BJ (cell line): ENCODE measurements around the gene LANCL3. TPM values are rescaled to one million over a fixed set of nuclear protein-coding genes. Genes with fewer than 3 reads are reported as not detected.

Experiments used
- CTCF ChIA-PET: fragments of 350-600 bp; formaldehyde crosslinking; extraction: SDS; loops from one replicate; lab custom pipeline; 2021; ENCODE audit warnings: antibody characterized with exemption, inconsistent platforms; lab: Yijun Ruan, JAX
- POLR2A ChIA-PET: fragments of 300-600 bp; sonication (Branson Sonifier 250); formaldehyde crosslinking; extraction: SDS; loops from one replicate; lab custom pipeline; 2021; ENCODE audit warnings: antibody characterized with exemption; lab: Charles Lee
- DNase-seq: peaks from one replicate; pipeline ENCODE4 v3.0.0-alpha.2; 2011; ENCODE audit warnings: low read depth
- H3K27me3 ChIP-seq: 2 replicates; pipeline ENCODE4 v1.6.0; 2011; ENCODE audit warnings: low read length; ENCODE audit not compliant: control insufficient read depth, insufficient read depth
- H3K36me3 ChIP-seq: 2 replicates; pipeline ENCODE4 v1.5.1; 2011; ENCODE audit warnings: low read length; ENCODE audit not compliant: control insufficient read depth, insufficient read depth
- H3K4me3 ChIP-seq: 2 replicates; pipeline ENCODE4 v1.5.1; 2011; ENCODE audit warnings: low read depth, mild to moderate bottlenecking, control low read depth, low read length
- polyA plus RNA-seq: library from polyadenylated mRNA; depleted of rRNA; stranded (reverse); fragments of >200 nt; gene quantifications from 2 replicates; pipeline ENCODE4 v1.2.3, GENCODE V29; 2011; rRNA removed
- TF ChIP-seq, protein P1 (sequence below): IDR thresholded peaks from 2 replicates; pipeline ENCODE4 v1.5.1; 2011; ENCODE audit warnings: low read depth, mild to moderate bottlenecking, control low read depth, inconsistent platforms, low read length, moderate library complexity; ENCODE audit not compliant: insufficient read depth

The LANCL3 gene
- polyA plus RNA-seq, 1 experiment = not detected

DNA sequence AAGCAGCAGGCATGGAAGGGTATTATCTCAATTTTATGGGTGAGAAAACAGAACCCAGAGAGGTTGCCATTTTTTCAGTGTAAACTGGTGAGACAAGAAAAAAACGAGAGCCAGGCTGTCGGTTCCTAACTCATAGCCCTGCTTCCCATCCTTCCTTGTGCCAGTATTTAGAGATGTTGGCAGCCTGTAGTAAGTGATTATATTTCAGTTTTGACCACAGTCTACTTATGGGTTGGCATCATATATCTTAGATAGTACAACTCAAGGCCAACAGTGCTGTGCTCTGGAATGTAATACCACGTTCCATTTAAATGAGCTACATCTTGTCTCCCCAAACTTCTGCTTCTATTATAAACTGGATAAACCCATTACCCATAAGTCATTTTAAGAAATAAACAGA is 154.9 kb downstream of the LANCL3 start:
- POLR2A ChIA-PET = no interaction called here
- TF ChIP-seq, protein P1, sequence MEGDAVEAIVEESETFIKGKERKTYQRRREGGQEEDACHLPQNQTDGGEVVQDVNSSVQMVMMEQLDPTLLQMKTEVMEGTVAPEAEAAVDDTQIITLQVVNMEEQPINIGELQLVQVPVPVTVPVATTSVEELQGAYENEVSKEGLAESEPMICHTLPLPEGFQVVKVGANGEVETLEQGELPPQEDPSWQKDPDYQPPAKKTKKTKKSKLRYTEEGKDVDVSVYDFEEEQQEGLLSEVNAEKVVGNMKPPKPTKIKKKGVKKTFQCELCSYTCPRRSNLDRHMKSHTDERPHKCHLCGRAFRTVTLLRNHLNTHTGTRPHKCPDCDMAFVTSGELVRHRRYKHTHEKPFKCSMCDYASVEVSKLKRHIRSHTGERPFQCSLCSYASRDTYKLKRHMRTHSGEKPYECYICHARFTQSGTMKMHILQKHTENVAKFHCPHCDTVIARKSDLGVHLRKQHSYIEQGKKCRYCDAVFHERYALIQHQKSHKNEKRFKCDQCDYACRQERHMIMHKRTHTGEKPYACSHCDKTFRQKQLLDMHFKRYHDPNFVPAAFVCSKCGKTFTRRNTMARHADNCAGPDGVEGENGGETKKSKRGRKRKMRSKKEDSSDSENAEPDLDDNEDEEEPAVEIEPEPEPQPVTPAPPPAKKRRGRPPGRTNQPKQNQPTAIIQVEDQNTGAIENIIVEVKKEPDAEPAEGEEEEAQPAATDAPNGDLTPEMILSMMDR = no peak
- Histone ChIP-seq H3K27me3 (no peaks in the 10 kb centered on the region), H3K4me3 (no peak overlapping the region), H3K36me3 (no peaks in the 10 kb centered on the region)
- CTCF ChIA-PET = interaction anchor here (1.0 kb wide), 1 partner anchor 18 kb away, joined by 3 read pairs; no protein-coding TSS in a partner anchor
- DNase-seq = no peak

Other genes starting within 250 kb of the LANCL3 start
- 15.4 and 23.3 TPM in 2 replicates for gene PRRG1, start 222.3 kb upstream of the LANCL3 start, polyA plus RNA-seq
- gene XK, start 114.1 kb downstream of the LANCL3 start, polyA plus RNA-seq = not detected in 2 replicates
- not detected in 2 replicates for gene CYBB, start 208.4 kb downstream of the LANCL3 start, polyA plus RNA-seq